Neuronal stem cell (in vitro differentiated cells): ENCODE measurements around the gene UBA6.

ENCODE experiments used
- DNase-seq: peaks from one replicate; pipeline ENCODE4 v3.0.0-alpha.2; 2013; ENCODE audit warnings: low spot score
- H2AFZ ChIP-seq: one replicate; pipeline ENCODE4 v1.6.1; 2013; ENCODE audit warnings: mild to moderate bottlenecking, low read length, inconsistent platforms
- H2AK5ac ChIP-seq: 2 replicates; pipeline ENCODE4 v1.6.1; 2013; ENCODE audit warnings: low read depth, mild to moderate bottlenecking, inconsistent platforms, low read length, moderate library complexity, mixed read lengths
- H2BK120ac ChIP-seq: 2 replicates; pipeline ENCODE4 v1.6.1; 2013; ENCODE audit warnings: low read depth, mild to moderate bottlenecking, inconsistent platforms, low read length, moderate library complexity, mixed read lengths
- H2BK12ac ChIP-seq: one replicate; pipeline ENCODE4 v1.6.1; 2013; ENCODE audit warnings: low read length, inconsistent platforms
- H2BK15ac ChIP-seq: 2 replicates; pipeline ENCODE4 v1.6.1; 2013; ENCODE audit warnings: mild to moderate bottlenecking, low read length, inconsistent platforms, mixed read lengths
- H2BK5ac ChIP-seq: one replicate; pipeline ENCODE4 v1.6.1; 2013; ENCODE audit warnings: inconsistent platforms, mild to moderate bottlenecking, low read length, moderate library complexity
- H3K14ac ChIP-seq: one replicate; pipeline ENCODE4 v1.6.1; 2013; ENCODE audit warnings: low read length, inconsistent platforms
- H3K18ac ChIP-seq: 2 replicates; pipeline ENCODE4 v1.6.1; 2013; ENCODE audit warnings: low read length, inconsistent platforms
- H3K23ac ChIP-seq: 2 replicates; pipeline ENCODE4 v1.6.1; 2013; ENCODE audit warnings: low read depth, mild to moderate bottlenecking, mixed read lengths, low read length, inconsistent platforms; ENCODE audit not compliant: poor library complexity
- H3K27ac ChIP-seq: replicated peaks from 3 replicates; pipeline ENCODE4 v1.5.1; 2013; ENCODE audit warnings: low read length, inconsistent platforms
- H3K27me3 ChIP-seq, 3 experiments: 2 replicates each; pipeline ENCODE4 v1.6.1; 2013; ENCODE audit warnings: low read length in 3 of 3, mild to moderate bottlenecking in 2 of 3, inconsistent platforms in 1 of 3, low read depth in 1 of 3, mixed read lengths in 1 of 3, moderate library complexity in 1 of 3; ENCODE audit not compliant: control insufficient read depth in 3 of 3, insufficient read depth in 3 of 3
- H3K36me3 ChIP-seq, 2 donors: replicated peaks in 1 of 2; 2 replicates each; pipeline ENCODE4 v1.6.1; 2013; ENCODE audit warnings: low read length in 2 of 2; ENCODE audit not compliant: control insufficient read depth in 2 of 2, insufficient read depth in 2 of 2
- H3K4ac ChIP-seq: 2 replicates; pipeline ENCODE4 v1.6.1; 2013; ENCODE audit warnings: inconsistent platforms, mild to moderate bottlenecking, low read length, moderate library complexity
- H3K4me1 ChIP-seq, 2 donors: 1 replicate in 1 of 2; 2 replicates in 1 of 2; pipeline ENCODE4 v1.6.1; 2013; ENCODE audit warnings: low read length in 2 of 2, low read depth in 1 of 2; ENCODE audit not compliant: control insufficient read depth in 2 of 2, insufficient read depth in 1 of 2
- H3K4me2 ChIP-seq: one replicate; pipeline ENCODE4 v1.6.1; 2013; ENCODE audit warnings: mild to moderate bottlenecking, low read length, inconsistent platforms; ENCODE audit not compliant: insufficient read depth, poor library complexity, severe bottlenecking
- H3K4me3 ChIP-seq, 2 donors: 2 replicates each; pipeline ENCODE4 v1.5.1; 2013; ENCODE audit warnings: low read length in 2 of 2, mild to moderate bottlenecking in 2 of 2, inconsistent platforms in 1 of 2, moderate library complexity in 1 of 2
- H3K79me1 ChIP-seq: one replicate; pipeline ENCODE4 v1.6.1; 2013; ENCODE audit warnings: low read depth, mild to moderate bottlenecking, inconsistent platforms, low read length, moderate library complexity
- H3K9ac ChIP-seq: one replicate; pipeline ENCODE4 v1.6.1; 2013; ENCODE audit warnings: mild to moderate bottlenecking, low read depth, low read length, inconsistent platforms; ENCODE audit not compliant: poor library complexity
- H3K9me3 ChIP-seq, 2 donors: replicated peaks in 1 of 2; 2 replicates each; pipeline versions ENCODE3 to v1.6.1; 2013; ENCODE audit warnings: low read length in 2 of 2, mild to moderate bottlenecking in 2 of 2, inconsistent platforms in 1 of 2, low read depth in 1 of 2, mixed read lengths in 1 of 2, moderate library complexity in 1 of 2; ENCODE audit not compliant: control insufficient read depth in 2 of 2, insufficient read depth in 1 of 2
- H4K8ac ChIP-seq: one replicate; pipeline ENCODE4 v1.6.1; 2013; ENCODE audit warnings: low read depth, mild to moderate bottlenecking, inconsistent platforms, low read length, moderate library complexity
- H4K91ac ChIP-seq: one replicate; pipeline ENCODE4 v1.6.1; 2013; ENCODE audit warnings: low read length, low read depth, mild to moderate bottlenecking, inconsistent platforms; ENCODE audit not compliant: poor library complexity
- WGBS, 2 donors: extraction: QIAGEN DNeasy Blood & Tissue Kit; methylation state at CpG; one replicate each; pipeline ENCODE4 v1.1.7; 2013; ENCODE audit warnings: missing lambda C conversion rate in 2 of 2, mixed read lengths in 1 of 2; ENCODE audit not compliant: insufficient read length in 2 of 2, insufficient replicate concordance in 1 of 2; ENCODE audit errors: extremely low coverage in 2 of 2; 5-methylcytosine and 5-hydroxymethylcytosine counted together

The UBA6 gene

DNA sequence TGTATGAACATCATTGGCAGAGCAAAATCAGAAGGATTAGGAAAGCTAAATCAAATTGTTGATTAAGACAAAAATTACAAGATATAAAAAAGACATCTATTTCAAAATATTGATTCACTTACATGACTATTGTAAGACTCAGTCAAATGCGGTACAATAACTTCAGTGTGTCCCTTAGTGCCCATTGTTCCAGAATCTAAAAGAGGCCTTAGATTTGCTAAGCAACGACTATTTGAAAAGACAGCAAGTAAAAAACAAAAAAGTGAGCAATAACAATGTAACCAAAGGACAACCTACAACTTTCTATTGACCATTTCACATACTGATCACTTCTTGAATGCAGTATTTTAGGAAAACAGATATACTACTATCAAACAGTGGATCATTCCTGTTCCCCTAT lies 65.6 kb downstream of the UBA6 start:
- Histone ChIP-seq H3K36me3 (peaks cover 5 to 79% of the 10 kb centered on the region in 2 donors), H3K23ac (no peak overlapping the region), H3K4ac (no peak overlapping the region), H2BK15ac (no peak overlapping the region), H3K18ac (no peak overlapping the region), H4K8ac (no peak overlapping the region), H3K9ac (no peak overlapping the region), H2BK12ac (no peak overlapping the region), H2AK5ac (no peak overlapping the region), H3K4me2 (no peak overlapping the region), H3K27ac (no peak overlapping the region), H3K14ac (no peak overlapping the region), H3K4me3 (no peak overlapping the region), H3K9me3 (peaks cover 4 to 12% of the 10 kb centered on the region in 2 donors), H2BK5ac (no peak overlapping the region), H3K79me1 (no peaks in the 10 kb centered on the region), H4K91ac (no peak overlapping the region), H2BK120ac (no peak overlapping the region), H3K4me1 (no peaks in the 10 kb centered on the region), H3K27me3 (no peaks in the 10 kb centered on the region), H2AFZ (no peak overlapping the region)
- DNase-seq: no peak
- WGBS, 2 donors: no CpG with 5 or more reads among the region's 2 CpGs

DNA sequence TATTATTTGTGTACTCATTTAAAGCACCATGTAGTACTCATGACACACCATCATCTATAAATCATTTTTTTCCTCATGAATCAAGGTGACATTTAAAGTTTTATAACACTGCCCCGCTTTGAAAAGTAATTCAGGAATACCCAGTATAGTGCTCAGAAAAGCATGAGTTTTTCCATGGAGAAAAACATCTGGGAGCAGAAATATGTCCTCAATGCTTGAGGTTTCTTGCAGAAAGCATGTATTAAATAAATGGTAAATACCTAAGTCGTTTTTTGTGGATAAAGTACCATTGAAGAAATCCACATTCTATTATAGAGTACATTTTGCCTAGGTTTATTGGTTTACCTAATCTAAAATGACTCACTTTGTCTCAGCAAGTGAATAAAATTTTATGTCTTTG lies 66.2 kb downstream of the UBA6 start:
- Histone ChIP-seq H2AFZ (no peak overlapping the region), H3K4me3 (no peak overlapping the region), H2BK12ac (no peak overlapping the region), H2BK120ac (no peak overlapping the region), H2BK5ac (no peak overlapping the region), H3K23ac (no peak overlapping the region), H3K27me3 (no peaks in the 10 kb centered on the region), H2BK15ac (no peak overlapping the region), H3K4me2 (no peak overlapping the region), H3K36me3 (peaks cover 5 to 79% of the 10 kb centered on the region in 2 donors), H3K4ac (no peak overlapping the region), H3K27ac (no peak overlapping the region), H4K8ac (no peak overlapping the region), H3K14ac (no peak overlapping the region), H3K9me3 (peaks cover 4 to 12% of the 10 kb centered on the region in 2 donors), H3K9ac (no peak overlapping the region), H3K18ac (no peak overlapping the region), H3K79me1 (no peaks in the 10 kb centered on the region), H3K4me1 (no peaks in the 10 kb centered on the region), H4K91ac (no peak overlapping the region), H2AK5ac (no peak overlapping the region)
- WGBS, 2 donors: no CpG with 5 or more reads among the region's 2 CpGs
- DNase-seq: no peak

DNA sequence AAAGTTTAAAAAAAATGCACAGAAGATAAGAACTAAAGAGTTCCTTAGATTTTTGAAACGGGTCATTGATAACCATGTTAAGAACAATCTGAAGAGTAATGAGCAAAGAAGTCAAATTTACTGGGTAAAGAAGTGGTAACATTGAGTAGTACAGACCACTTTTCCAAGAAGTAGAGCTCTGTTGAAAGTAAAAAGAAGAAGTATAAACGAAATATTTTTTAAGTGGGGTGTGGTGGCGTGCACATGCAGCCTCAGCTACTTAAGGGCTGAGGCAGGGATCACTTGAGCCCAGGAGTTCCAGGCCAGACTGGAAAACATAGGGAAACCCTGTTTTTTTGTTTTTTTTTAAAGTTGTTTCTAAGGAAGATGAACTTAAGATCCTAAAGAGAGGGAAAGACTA lies 68.5 kb downstream of the UBA6 start:
- Histone ChIP-seq H4K91ac (no peak overlapping the region), H3K23ac (no peak overlapping the region), H3K27me3 (no peaks in the 10 kb centered on the region), H2BK12ac (no peak overlapping the region), H2AFZ (no peak overlapping the region), H3K4me2 (no peak overlapping the region), H2AK5ac (no peak overlapping the region), H3K79me1 (no peaks in the 10 kb centered on the region), H3K9ac (no peak overlapping the region), H3K14ac (no peak overlapping the region), H3K4me3 (no peak overlapping the region), H4K8ac (no peak overlapping the region), H3K18ac (no peak overlapping the region), H3K4me1 (no peaks in the 10 kb centered on the region), H2BK5ac (no peak overlapping the region), H3K27ac (no peak overlapping the region), H2BK15ac (no peak overlapping the region), H3K4ac (no peak overlapping the region), H3K36me3 (peaks cover 0 to 81% of the 10 kb centered on the region in 2 donors), H3K9me3 (no peaks in the 10 kb centered on the region), H2BK120ac (no peak overlapping the region)
- DNase-seq: no peak
- no CpG with 5 or more reads among the region's 3 CpGs for WGBS, 2 donors

DNA sequence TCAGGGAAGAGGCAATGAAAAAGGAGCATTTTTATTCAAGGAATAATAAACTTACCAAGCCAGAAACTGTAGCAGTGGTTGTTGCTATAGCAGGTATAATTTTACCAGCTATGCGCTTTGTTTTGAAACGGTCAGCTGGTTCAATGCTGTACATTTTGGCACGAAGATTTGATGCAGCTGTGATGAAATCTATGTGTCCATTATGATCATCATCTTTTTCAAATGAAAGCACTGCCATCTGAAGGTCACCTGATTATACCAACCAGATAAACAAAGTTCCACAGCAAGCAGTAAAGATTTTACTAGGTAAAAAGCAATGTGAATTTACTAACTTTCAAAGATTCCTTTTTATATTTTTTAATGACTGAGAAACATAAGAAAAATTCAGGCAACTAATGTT lies 76.0 kb downstream of the UBA6 start:
- Histone ChIP-seq H2AK5ac (no peak overlapping the region), H3K9me3 (no peaks in the 10 kb centered on the region), H3K79me1 (no peaks in the 10 kb centered on the region), H2BK12ac (no peak overlapping the region), H2BK5ac (no peak overlapping the region), H2AFZ (no peak overlapping the region), H2BK15ac (no peak overlapping the region), H3K9ac (no peak overlapping the region), H3K4me2 (no peak overlapping the region), H4K8ac (no peak overlapping the region), H3K4me1 (no peaks in the 10 kb centered on the region), H3K18ac (no peak overlapping the region), H2BK120ac (no peak overlapping the region), H3K4ac (no peak overlapping the region), H3K4me3 (no peak overlapping the region), H4K91ac (no peak overlapping the region), H3K27ac (no peak overlapping the region), H3K23ac (no peak overlapping the region), H3K14ac (no peak overlapping the region), H3K27me3 (no peaks in the 10 kb centered on the region), H3K36me3 (peaks cover 5 to 99% of the 10 kb centered on the region in 2 donors)
- no peak for DNase-seq
- WGBS, 2 donors: no CpG with 5 or more reads among the region's 3 CpGs
